Right kidney (tissue), 1 donor: ENCODE data around the gene KRTAP5-2.

Experiments used
- DNase-seq: peaks from one replicate; pipeline ENCODE4 v3.0.0-alpha.2; 2016

The KRTAP5-2 gene

DNA sequence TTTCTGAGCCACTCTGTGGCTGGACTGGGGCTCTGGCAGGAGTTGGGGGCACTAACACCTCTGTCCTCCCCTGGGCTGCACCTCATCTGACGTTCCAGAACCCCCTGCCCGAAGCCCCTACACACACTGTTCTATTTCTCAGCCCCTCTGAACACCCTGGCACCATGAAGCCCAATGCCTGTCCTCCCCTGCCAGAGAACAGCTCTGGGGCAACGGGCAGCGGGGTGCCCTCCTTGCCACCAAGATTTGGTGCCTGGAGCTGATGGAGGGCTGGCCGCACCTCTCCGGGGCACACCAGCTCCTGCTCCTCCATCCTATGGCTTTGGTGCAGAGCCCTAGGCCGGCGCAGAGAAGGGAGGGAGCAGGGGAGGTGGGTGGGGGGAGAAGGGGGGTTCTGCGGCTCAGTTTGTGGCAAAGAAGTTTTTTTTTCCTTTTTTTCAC, 42.4 kb downstream of the KRTAP5-2 start:
- no peak for DNase-seq

DNA sequence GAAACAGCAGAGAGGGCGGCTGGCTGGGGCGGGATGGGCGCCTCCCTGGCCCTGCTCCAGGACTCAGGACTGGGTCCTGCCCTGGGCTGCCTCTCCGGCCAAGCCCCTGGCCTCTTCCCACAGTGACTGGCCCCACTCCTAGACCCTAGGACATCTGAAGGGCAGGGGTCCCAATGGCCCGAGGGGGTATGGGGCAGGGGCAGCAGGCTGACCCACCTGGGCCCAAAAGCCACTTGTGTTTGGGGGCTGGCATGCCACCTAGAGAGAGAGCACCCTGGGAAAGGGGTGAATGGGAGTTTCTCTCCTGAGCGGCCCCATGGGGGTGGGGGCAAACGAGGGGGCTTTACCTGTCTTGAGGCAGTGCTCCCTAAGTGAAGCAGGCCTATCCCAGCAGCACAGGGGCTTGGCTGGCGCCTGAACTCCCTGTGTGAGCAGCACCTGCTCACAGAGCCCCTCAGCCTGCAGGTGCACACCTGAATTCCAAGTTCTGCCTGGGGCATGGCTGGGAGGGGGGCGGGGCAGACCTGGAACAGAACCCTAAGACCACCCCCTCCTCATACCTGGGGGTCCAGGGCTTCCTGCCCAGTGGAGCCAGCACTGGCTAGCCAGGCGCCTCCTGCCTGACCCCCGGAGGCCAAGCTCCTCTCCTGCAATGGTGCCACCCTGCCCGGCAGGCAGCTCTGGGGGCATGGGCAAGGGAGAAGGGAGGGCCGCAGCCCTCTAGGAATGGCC, 42.9 kb downstream of the KRTAP5-2 start:
- DNase-seq: no peak

DNA sequence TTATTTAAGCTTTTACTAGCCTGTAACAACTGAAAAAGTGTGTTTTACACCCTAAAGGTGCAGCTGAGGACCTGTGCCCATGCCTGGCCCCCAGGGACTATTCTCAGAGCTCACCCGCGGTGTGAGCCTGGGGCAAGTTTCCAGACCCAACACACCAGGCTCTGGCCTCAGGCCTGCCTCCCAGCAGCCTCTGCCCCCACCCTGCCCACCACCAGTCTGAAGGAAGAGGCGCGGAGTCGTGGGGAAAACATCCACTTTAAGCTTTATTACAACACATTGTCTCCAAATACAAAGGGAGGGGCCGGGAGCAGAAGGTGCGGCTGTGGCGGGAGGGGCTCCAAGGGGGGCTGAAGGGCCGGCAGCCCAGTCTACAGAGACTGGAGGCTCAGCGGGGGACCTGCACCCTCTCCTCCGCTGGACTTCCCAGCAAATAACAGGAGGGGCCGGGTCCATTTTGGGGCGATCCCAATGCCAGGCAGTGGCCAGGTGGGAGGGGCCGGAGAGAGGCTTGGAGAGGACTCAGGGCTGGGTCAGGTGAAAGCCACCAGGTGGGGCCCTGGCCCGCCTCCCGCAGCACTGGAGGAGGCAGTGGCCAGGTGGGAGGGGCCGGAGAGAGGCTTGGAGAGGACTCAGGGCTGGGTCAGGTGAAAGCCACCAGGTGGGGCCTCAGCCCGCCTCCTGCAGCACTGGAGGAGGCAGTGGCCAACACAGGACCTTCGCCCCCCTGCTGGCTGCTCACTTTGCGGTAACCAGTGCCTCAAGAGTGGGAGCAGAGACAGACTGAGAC, 44.1 kb downstream of the KRTAP5-2 start:
- no peak for DNase-seq

DNA sequence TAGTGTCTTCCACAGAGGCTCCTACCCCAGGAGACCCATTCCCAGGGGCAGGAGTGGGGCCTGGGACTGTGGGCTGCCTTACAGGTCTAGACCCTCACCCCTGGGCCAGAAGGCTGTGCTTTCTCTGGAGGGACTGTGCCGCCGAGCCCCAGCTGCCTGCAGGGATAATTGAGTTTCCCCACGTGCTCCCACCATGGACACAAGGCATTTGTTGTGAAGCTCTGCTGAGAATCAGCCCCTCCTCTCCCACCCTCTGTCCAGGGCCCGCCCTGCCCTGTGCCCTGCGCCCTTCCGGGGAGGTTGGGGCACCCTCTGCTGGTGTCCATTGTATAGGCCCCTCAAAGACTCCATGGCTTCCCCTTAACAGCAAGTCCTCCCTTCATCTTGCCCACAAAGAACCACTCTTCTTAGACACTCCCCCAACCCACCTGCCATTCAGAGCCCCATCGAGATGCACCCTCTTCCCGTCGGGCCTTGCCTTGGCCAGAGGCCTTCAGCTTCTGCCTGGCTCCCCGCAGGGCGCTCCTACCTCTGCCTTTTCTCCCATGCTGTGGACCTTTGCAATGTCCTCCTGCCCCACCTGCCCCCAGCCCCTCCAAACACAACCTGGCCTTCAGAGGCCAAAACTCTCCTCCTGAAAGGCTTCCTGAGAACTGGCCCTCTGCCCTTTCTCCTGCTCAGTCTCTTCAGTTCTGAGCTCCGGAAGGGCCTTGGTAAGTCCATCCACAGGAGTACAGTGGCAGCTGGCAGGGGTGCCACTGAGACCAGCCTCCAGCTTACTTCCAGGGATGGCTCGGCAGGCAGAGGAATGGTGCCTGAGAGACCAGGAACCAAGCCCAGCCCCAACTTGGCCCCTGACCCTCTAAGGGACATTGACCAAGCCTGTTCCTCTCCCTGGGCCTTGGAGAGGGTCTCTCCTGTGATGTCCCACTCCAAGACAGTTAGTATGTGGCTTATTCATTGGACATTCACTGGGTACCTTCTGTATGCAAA, 48.5 kb downstream of the KRTAP5-2 start:
- no peak for DNase-seq

DNA sequence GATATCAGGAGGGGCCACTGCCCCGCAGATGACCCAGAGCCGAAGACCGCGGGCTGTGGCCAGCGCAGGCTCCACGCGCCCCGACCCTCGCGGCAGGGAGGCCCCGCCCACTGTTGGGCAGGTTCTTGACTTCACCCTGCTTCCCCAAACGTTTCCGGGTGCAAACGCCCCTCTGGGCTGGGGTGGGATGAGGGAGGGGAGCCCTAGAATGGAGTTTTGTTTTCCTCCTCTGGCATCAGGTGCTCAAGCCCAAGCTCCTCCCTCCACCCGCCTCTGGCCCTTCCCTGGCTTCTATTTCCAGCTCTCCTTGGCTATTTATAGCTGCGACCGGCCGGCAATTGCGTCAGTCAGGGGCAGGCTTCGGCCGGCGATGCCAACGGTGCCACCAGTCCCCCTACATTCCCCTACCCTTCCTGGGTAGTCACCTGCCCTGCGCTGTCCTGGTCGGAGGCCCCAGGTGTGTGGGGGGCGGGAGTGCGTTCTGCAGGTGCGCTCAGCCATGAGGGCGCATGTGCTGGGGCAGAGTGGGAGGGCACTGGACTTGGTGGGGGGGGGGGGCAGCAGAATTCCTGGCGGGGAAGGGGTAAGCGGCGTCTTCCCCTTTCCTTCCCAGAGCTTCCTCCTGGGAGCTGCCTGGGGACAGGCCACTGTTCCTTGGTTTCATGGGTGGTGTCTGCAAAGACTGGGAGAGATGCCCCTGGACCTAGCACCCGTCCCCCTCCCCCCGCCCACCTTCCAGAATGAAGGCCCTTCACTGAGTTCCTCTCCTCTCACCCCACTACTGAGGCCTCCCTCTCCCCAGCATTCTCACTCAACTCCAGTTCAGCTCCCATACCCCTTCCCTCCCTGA, 49.6 kb downstream of the KRTAP5-2 start:
- peak; percentile 68 for DNase-seq

DNA sequence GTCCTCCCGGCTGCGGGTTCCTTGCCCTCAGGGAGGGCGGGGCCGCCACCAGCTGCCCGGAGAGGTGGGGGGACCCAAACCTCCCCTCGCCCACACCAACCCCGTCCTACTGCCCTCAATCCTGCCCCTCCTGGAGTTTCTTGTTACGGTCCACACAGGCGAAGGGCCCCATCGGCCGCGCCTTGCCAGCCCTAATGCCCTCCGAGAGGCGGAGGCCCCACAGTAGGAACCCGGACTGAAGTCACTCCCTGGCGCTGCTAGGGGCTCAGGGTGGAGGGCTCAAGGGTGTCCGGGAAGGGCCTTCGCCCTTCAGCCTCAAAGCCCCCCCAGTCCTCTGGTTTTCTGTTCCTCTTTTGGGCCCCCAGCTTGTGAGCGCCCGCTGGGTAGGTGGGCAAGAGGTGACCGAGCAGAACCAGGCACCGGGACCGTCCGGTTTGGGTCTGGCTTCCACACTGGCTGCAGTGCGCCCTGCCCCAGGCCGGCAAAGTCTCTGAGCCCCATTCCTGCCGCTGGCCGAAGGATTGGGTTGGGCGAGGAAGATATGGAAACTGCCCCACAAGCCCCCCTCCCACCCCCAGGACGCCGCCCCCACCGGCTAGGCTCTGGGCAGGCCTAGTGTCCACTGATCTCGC, 50.5 kb downstream of the KRTAP5-2 start:
- DNase-seq: peak; percentile 47
